CD1c-positive myeloid dendritic cell (primary cell): Measurements from ENCODE around the gene KIAA0930.
A peak's percentile ranks its signal among the peaks of the same experiment; 100 is the strongest.

Experiments used
- DNase-seq: peaks from one replicate; pipeline ENCODE4 v3.0.0-alpha.2; 2016; ENCODE audit errors: extremely low spot score

Gene KIAA0930

DNA sequence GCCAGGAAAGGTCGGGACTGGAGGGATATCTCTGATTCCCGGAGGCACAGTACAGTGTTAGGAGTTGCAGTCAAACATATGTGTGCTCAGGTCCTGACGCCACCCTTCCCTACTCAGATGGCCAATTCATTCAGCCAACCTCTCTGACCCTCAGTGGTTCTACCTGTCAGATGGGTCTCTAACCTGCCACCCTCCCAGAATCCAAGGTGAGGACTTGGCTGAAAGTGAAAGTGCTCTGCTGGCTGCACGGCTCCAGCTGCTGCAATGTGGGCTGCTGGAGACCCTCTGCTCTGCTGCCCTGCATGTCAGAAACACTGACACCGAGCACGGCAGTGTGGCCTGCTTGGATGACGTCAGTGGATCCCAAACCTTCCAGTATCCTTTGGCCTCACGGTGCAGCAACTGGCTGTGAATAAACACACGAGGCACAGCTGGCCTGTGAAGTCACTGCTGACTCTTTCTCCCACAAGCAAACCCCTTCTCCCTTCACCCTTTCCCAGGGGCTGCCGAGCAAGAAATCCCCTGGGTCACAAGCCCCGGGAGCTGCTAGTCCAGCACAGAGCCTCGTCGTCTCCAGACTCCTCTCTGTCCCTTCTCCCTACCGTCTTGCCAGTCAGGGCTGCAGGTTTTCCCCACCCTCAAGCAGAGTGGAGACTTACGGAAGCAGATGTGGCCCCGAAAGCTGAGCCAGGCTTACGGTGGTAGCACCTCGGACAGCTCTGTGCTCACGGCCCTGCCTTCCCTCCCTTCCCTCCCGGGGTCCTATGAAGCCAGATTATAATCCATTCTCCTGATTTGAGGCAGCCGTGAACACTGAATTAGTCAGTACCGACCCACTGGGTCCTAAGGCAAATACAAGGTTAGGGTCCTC, 24.3 kb downstream of the KIAA0930 start:
- DNase-seq = no peak

GRCh38 chr22:45212992-45213751, 27.5 kb downstream of the KIAA0930 start:
- peak; percentile 90 for DNase-seq

GRCh38 chr22:45212306-45212709, 28.4 kb downstream of the KIAA0930 start:
- peak; percentile 57 for DNase-seq

- DNase-seq = no peak
These were observed 28.8 kb downstream of the KIAA0930 start for GRCh38 chr22:45211848-45212247.

GRCh38 chr22:45211435-45211834, 29.3 kb downstream of the KIAA0930 start:
- peak; percentile 46 for DNase-seq

GRCh38 chr22:45210991-45211390, 29.7 kb downstream of the KIAA0930 start:
- DNase-seq = no peak

DNA sequence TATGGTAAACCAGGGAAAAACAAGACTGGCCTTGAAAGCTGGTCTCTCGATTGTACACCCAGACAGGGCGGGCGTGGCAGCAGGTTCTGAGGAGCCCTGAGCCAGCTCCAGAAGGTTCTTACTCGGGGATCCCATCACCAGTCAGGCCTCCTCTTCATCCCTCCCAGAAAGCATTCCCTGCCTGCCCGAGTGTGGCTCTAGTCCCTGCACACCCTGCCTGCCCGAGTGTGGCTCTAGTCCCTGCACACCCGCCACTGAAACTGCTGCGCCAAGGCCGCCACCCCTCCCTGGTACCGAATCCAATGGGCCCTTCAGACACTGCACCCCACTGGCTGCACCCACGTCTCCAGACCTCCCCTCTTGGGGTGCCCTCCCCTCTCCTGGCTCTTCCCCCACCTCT, 30.1 kb downstream of the KIAA0930 start:
- no peak for DNase-seq

DNA sequence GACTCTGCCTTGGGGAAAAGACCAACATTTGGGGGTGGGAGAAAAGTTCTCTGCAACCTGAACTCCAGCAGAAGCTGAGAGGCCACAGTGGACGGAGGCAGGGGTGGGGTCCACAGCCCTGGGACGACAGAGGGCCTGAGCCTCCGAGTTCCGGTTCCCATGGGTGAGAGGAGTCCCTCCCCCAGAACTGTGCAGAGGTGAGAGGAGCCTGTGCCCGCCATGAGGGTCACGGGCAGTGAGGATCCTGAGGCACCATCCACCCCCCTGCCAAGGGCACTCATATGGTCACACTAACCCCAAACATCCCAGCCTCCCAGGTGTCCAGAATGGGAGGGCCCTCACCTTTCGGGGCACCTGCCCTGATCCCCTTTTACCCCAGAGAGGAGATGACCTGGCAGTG, 30.5 kb downstream of the KIAA0930 start:
- no peak for DNase-seq

GRCh38 chr22:45208993-45209838, 31.5 kb downstream of the KIAA0930 start:
- DNase-seq = peak; percentile 55

DNA sequence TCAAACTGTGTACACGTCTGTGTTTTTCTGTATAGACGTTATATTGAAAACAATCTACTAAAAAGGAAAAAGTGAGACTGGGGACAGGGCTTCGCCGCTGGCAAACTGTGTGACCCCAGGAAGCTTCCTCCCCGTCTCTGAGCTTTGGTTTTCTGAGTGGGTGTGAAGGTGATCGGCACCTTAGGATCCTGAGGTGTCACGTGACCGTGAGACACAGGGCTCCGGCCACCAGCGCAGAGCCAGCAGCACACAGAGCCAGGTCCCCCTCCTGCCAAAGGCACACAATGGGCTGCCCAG, 32.0 kb downstream of the KIAA0930 start:
- DNase-seq = no peak

DNA sequence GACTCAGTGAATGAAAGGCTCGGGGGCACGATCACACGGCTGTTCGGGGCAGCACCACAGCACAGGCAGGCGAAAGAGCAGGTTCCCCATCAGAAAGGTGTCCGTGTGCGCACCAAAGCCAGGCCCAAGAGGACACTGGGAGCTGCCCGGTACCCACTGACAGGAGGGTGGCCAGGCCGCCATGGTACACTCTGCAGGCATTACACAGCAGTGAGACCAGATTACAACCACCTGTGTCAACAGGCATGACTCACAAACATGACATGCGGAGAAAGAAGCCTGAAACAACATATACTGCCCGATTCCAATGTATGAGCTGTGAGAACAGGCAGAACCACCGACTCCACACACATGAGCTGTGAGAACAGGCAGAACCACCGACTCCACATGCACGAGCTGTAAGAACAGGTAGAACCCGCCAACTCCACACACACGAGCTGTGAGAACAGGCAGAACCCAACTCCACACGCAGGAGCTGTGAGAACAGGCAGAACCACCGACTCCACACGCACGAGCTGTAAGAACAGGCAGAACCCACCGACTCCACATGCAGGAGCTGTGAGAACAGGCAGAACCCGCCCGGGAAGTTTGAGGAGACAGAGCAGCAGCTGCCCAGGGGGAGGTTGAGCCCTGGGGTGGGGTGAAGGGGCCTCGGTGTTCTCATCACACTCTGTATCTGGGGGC, 32.6 kb downstream of the KIAA0930 start:
- no peak for DNase-seq

- no peak for DNase-seq
These were observed 33.2 kb downstream of the KIAA0930 start for GRCh38 chr22:45207533-45207932.

GRCh38 chr22:45206233-45206632, 34.5 kb downstream of the KIAA0930 start:
- no peak for DNase-seq

DNA sequence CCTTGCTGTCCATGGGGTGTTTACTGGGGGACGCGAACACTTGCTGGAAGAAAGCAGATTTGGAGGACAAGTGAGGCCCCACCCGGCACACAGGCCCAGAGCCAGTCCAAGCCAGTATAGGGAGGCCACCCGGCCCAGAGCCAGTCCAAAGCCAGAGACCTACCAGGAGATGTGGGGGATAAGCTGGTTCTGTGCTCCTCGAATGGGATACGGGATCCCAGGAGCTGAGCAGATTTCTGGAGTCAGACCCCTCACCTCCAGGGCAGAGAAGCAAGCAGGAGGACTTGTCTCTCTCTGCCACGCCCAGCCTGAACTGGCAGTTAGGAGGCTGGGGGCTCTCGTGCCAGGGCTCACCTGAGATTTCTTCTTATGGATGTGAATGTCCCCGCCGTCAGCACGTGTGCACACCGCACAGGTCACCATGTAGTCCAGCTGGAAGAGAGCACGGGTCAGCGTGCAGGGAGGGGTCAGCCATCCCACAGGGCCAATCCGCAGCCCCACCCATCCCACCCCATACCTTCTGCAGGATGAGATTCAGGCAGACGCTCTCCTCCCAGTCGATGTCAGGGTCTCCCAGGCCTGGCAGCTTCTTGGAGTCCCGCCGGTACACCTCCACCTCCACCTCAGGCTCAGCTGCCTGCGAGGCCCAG, 35.3 kb downstream of the KIAA0930 start:
- no peak for DNase-seq

GRCh38 chr22:45204819-45205218, 35.9 kb downstream of the KIAA0930 start:
- DNase-seq = no peak

DNA sequence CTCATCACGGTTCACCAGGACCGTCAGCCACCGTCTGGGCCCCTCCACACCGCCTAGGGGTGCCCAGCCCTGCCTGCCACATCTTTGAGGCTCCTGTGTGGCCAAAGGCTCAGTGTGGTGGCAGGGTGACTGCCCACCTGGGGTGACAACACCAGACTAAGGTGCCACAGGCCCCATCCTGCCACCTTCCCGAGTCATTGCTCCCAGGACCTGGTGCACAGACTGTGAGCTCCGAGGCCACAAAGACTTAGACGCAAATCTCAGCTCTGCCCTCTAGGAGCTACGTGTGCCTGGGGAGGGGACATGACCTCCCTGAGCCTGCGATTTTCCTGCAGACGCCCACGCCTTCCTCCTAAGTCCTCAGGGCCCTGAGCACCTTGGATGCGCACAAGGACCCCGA, 36.5 kb downstream of the KIAA0930 start:
- DNase-seq = no peak

DNA sequence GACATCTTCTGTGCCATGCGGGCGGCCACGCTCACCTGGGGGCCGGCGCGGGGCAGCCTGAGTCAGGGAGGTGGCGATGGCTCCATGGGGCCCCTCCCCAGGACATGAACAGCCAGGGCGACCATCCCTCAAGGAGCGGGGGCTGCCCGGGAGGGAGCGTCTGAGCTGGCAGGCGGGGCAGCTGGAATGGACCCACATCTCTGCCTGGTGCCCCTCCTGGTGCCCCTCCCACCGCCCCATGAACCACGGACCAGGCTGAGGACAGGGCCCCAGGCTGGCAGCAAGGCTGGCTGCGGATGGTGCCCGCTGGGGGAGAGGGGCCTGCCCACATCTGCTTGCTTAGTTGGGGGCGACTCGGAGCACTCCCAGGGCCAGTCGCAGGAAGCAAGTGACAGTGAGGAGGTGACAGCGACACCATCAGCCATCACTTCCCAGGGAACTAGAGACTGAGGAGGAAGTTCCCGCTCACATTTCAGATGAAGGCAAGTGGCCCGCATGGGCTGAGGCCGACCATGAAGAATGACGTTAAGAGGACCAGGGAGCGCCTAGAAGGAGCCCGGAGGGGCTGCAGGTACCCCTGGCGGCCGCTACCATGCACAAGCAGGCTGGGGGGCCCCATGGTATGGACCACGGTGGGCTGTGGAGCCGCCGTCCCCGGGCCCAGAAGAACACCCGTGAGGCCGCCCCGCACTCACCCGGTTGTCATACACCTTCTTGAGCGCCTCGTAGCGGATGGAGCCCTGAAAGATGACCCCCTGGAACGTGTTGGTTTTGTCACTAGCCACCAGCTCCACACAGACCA, 37.3 kb downstream of the KIAA0930 start:
- DNase-seq = peak; percentile 35

GRCh38 chr22:45202333-45203149, 38.2 kb downstream of the KIAA0930 start:
- DNase-seq = peak; percentile 55

GRCh38 chr22:45201678-45202332, 38.9 kb downstream of the KIAA0930 start:
- DNase-seq = no peak
